GM18520 (cell line): ENCODE results near the gene SLC26A3.

Source experiments
- ATAC-seq: cut with Tn5 transposase; IDR thresholded peaks from one replicate; pipeline ENCODE4 v1.9.1; 2021; ENCODE audit not compliant: unreplicated experiment

SLC26A3 gene

GRCh38 chr7:107816011-107816566 lies 13.1 kb upstream of the SLC26A3 start:
- no peak for ATAC-seq

DNA sequence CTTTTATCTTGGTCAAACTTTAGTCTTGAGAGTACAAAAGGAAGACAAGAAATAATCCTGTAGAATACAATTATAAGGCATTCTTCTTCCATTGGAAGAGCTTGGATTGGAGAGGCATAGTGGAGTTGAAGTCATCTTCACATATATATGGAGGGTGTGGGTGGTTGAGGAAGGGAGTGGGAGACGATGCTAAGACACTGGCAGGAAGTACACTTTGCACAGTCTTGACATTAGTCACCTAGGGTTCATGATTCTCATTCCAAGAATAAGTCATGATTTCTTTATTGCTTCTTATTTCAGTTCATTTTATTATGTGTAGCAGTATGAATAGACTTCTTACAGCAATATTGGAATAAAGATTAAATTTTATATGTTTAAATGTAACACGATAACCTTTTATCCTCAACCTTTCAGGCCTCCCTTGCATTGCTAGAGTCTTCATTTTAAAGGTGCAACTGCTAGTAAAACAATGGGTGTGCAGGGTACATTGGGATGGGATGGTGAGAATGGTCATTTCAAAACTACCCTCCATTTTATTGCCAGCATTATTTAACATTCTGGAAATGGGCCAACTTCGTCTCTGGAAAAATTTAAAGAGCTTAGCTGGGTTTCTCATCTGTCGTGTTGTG lies 12.3 kb upstream of the SLC26A3 start:
- no peak for ATAC-seq

GRCh38 chr7:107813524-107813923 lies 10.5 kb upstream of the SLC26A3 start:
- no peak for ATAC-seq

- ATAC-seq, result no peak
Measured at GRCh38 chr7:107811934-107812333, 8.9 kb upstream of the SLC26A3 start.

DNA sequence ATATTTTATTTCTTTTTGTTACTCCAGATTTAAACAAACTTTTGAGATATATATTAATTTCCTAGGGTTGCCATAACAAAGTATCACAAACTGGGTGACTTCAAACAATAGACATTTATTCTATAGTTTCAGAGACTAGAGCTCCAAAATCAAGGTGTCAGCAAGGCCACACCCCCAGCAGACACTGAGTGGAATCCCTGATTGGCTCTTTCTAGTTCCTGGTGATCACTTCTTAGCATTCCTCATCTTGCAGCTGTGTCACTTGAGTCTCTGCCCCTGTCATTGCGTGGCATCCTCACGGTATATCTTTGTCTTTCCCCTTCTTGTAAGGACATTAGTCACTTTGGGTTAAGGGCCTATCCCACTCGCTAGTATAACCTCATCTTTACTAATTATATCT lies 7.6 kb upstream of the SLC26A3 start:
- no peak for ATAC-seq

DNA sequence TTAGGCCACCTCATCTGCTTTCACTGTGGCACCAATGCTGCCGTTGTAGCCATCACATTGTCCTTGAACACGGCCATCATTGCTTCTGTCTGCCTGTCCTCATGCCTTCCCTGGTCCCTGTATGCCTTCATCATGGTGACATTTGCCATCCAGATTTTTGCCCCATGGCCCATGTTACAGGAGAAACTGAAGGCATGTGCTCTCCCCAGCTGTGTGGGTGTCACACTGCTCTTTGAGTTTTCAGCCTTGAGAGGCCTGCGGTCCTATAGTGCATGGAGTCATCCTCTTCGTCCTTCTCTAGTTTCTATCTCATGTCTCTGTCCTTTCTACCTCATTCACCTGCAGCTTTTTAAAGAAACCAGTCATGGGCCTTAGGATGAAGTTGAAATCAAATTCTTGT lies 6.2 kb upstream of the SLC26A3 start:
- ATAC-seq, result no peak

GRCh38 chr7:107799647-107800264 lies 3.3 kb downstream of the SLC26A3 start:
- ATAC-seq, result no peak

GRCh38 chr7:107792364-107792763 lies 10.7 kb downstream of the SLC26A3 start:
- ATAC-seq, result no peak

DNA sequence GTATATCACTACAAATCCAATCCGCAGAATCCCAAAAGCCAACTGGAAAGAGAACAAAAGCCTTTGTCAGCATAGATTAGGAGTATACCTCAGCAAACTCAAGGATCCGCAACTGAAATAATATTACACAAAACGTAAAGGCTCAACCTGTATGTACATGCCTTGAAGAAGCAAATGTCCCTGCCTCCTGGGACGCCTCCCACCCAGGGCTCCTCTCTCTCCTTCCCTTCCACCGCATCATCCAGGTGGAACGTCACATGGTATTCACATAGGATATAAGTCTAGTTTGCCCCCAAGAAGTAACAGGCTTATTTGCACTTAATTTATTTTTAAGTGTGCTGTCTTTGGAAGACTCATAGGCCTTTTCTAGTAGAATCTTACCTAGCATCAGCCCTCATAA lies 13.4 kb downstream of the SLC26A3 start:
- no peak for ATAC-seq

GRCh38 chr7:107788662-107789061 lies 14.4 kb downstream of the SLC26A3 start:
- no peak for ATAC-seq

DNA sequence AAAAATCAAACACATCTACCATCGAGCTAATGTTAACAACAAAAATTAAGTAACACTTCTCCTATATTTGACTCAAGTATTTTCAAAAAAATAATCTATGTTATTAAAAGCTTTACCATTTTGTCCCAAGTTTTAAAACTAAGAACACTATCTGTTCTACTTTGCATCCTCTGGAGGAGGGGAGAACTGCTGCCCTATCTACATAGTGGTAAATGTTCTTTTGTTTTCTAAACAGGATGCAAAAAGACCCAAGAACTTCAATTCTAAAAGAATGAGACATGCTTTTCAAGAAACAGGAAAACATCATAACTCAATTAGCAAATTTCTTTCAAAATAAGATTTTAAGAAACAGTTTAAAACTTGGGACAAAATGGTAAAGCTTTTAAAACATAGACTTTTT lies 14.8 kb downstream of the SLC26A3 start:
- ATAC-seq, result no peak

GRCh38 chr7:107785926-107786325 lies 17.1 kb downstream of the SLC26A3 start:
- ATAC-seq, result no peak

- no peak for ATAC-seq
Measured at GRCh38 chr7:107785170-107785569, 17.9 kb downstream of the SLC26A3 start.

DNA sequence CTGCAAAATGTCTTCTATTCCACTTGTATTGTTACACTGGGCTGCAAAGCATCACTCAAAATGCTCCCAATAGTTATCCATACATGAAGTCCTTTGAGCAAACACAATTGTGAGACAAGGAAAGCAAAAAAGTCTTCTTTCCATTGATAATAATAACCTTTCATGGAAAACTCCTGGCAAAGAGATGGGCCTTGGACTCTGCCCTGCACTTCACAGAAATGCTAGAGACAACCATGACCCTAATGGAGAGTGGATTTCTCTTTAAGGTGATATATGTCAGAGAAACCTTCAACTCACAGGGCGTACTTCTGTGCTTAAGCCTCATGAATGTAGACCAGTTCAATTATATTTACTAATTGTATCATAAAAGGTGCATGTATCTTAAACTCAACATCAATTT lies 19.4 kb downstream of the SLC26A3 start:
- ATAC-seq, result no peak

DNA sequence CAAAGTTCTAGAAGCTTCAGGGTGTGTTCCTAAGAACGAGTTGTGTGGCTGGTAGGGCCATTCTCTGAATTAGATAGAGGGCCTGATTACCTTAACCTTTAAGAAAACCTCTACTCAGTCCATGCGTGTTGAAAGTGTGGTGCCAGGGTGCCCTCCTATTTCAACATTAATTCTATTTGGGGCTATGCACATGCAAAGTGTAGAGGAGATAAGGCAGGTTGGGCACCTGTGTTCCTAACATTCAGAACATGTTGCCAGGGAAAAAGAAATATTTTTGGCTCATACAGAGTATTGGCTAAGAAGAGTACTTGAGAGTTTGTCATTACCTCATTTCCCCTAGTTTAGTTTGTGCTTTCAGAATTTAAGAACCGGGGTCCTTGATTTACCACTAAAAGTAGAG lies 20.6 kb downstream of the SLC26A3 start:
- no peak for ATAC-seq

DNA sequence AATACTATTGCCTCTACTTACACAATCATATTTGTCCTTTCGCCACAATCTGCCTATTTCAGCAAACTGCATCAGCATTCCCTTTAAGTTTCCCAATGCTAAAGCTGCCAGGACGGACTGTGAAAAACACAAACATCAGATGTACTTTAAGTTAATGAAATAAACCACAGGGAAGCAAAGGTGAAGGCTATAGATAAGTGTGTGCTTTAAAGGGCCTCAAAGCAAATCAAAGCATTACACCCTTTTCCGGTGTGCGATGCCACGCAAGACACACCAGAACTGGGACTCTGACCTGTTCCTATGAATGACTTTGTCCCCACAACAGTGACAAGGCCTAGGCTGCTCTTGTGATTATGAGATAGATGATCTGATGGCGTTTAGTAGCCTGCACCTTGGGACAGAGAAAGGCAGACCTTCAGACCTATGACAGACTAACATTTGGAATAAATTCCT lies 23.4 kb downstream of the SLC26A3 start:
- ATAC-seq, result no peak

GRCh38 chr7:107778283-107778682 lies 24.7 kb downstream of the SLC26A3 start:
- ATAC-seq, result no peak

DNA sequence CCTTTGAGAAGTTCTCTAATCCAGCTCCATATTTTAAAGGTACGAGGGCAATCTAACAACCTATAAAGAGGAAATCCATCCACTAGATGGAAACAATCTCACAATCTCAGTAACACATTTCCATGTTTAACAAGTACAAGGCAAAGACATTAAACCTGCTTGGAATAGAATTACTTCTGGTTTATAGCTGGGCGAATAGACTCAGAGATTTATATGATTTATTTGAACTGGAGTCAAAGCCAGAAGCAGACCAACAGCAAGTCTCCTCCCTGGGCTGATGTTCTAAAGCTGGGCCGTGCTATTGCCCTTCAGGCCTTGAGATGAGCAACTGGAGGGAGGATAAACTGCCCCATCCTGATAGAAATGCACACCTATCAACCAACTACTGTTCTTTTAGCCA lies 25.3 kb downstream of the SLC26A3 start:
- ATAC-seq, result no peak

DNA sequence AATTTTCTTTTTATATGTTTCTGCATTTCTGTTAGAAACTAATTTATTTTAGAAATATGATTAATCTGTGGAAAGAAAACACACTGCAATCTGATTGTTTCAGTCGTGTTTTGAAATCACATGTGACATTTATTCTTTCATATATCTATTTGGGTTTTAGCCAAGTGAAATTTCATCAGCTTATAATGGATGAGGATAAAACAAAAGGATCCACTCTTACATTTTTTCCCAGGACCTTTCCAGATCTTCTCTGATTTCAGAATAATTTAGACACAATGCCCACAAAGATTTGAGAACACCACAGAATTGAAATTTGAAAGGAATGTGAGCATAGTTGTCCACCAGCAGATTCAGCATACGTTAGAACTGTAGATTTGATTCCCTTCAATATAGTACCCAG lies 30.0 kb downstream of the SLC26A3 start:
- no peak for ATAC-seq

DNA sequence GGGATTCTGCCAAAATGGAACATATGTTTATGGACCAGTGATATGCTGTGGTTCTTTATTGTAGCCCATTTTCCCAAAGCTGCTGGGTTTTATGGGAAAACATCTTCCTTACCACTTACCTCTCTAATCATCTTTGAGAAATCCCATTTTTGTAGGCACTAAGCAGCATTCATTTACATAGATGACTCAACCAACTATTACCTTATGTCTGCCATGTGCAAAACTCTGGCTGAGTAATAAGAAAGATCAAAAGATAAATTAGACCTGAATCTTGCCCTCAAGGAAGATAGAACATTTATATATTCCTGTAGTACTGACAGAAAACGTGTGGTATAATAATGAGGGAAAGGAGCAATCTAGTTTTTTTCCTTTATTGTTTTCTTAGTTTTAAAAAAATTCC lies 34.8 kb downstream of the SLC26A3 start:
- no peak for ATAC-seq

DNA sequence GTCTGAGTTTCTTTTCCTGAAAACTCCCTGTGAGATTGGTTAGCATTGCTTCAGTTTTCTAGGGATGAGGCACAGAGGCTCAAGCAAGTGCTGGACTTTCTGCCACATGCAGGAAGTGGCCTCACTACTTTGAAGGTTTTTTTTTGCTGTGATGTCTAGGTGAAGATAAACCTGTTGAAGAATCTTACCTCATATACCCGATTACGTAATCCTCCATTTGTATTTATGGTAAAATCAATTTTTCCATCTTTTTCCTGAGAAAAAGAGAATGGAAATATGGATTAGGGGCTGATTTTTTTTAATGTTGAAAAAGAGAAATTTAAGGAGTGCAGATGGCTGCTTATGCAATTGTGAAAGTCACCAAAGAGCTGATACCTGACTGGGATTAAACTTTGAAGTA lies 35.6 kb downstream of the SLC26A3 start:
- ATAC-seq, result no peak

DNA sequence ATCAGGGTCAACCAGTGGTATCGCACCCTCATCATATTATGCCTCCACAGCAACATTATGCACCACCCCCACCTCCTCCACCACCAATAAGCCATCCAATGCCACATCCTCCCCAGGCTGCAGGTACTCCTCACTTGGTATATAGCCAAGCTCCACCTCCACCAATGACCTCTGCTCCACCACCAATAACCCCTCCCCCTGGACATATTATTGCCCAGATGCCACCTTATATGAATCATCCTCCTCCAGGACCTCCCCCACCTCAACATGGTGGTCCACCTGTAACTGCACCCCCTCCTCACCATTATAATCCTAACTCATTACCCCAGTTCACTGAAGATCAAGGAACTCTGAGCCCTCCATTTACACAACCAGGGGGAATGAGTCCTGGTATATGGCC lies 44.4 kb downstream of the SLC26A3 start:
- no peak for ATAC-seq

GRCh38 chr7:107754642-107755041 lies 48.4 kb downstream of the SLC26A3 start:
- no peak for ATAC-seq
